ENCODE data around the gene CTXND1. TPM values are rescaled to one million over a fixed set of nuclear protein-coding genes. Genes with fewer than 3 reads are reported as not detected.

Gene CTXND1
- total RNA-seq = not detected in 2 replicates

DNA sequence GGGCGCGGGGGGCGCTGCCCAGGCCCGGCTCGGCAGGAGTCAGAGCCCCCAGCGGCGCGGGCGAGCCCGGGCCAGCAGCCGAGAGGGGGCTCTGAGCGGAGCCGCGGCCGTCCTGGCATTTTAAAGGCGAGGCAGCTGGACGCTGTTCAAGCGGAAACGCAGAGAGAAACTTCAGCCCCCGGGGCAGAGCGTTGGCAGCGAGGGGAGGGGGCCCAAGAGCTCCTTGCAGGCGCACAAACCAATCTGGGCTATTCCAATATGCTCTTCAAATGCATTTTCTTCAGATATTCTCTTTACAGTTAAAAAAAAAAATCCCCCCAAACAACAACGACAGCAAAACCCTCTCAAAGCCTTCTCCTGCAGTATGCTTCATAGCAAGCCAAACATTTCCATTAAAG lies at the start of gene CTXND1:
Gene CTXND1 (minus strand): TSS at position 93 of the 398 bp plus-strand sequence. CDS start 50,264 bp downstream, outside the sequence.

DNA sequence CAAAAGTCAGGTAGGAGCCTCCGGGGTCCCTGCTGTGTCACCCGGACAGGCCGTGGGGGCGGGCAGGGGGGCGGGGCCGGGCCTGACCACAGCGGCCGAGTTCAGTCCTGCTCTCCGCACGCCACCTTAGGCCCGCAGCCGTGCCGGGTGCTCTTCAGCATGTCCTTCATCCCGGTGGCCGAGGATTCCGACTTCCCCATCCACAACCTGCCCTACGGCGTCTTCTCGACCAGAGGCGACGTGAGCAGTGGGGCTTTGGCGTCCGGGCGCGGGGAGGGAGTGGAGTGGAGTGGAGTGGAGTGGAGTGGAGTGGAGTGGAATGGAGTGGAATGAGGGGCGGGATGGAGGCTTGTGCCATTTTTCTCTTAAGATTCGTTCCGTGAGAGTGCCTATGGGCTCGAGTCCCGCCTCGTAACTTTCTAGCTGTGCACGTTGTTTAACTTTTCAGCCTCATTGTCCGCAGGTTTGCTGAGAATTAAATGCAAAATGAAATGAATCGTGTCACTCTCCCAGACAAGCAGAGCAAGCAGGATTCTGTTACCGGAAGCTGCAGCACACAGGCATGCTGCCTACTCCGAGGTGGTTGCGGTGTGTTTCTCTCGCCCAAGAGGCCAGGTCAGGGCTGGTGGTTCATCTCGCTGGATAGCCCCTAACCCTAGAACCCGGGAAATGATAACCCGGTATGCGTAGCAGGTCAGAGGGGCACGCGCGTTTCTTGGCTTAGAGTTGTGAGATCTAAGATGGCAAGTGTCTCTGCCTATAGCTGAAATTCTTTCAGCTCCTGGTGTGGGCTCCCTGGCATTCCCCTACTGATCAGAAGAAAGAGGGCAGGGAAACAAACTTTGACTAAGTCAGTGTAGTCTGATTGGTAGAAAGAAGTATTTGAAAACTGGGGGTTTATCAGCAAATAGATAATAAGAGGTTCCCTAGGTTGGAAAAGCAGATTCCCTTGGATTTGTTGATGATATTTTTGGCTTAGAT lies 98.8 kb downstream of the CTXND1 start, which contains the start of gene FAH:
Gene FAH (plus strand): TSS at position 104 of the 981 bp plus-strand sequence. CDS start 56 bp downstream, at position 160.

Other genes with a start within 250 kb of the CTXND1 start
- 129 and 154 TPM in 2 replicates for gene ZFAND6, start 192.5 kb downstream of the CTXND1 start, total RNA-seq
- 57.2 and 66.1 TPM in 2 replicates for gene FAH, start 99.2 kb downstream of the CTXND1 start, total RNA-seq
- 1.3 and 3.9 TPM in 2 replicates for gene ARNT2, start 152.2 kb upstream of the CTXND1 start, total RNA-seq